HL-60 (cell line): ENCODE measurements around the gene CAMTA1.

Experiments
- DNase-seq, 2 experiments: peaks; one replicate each; pipeline ENCODE4 v3.0.0-alpha.2; 2010 to 2020; ENCODE audit warnings: low read depth in 1 of 2, low spot score in 1 of 2
- H3K27ac ChIP-seq: fragments of 250-450 bp; sonication (Bioruptor Pico); replicated peaks from 2 replicates; pipeline ENCODE4 v1.5.1; 2020; ENCODE audit warnings: mild to moderate bottlenecking, moderate library complexity
- H3K27me3 ChIP-seq: fragments of 250-450 bp; sonication (Bioruptor Pico); 2 replicates; pipeline ENCODE4 v1.5.1; 2021; ENCODE audit warnings: mild to moderate bottlenecking, moderate library complexity; ENCODE audit not compliant: insufficient read depth, poor library complexity, severe bottlenecking
- H3K4me3 ChIP-seq: replicated peaks from 2 replicates; pipeline ENCODE4 v1.5.1; 2011; ENCODE audit warnings: mild to moderate bottlenecking, control low read depth, low read length; ENCODE audit not compliant: insufficient read depth
- GABPA ChIP-seq: IDR thresholded peaks from 2 replicates; pipeline ENCODE4 v1.6.1; 2012; ENCODE audit warnings: low read depth
- POLR2AphosphoS5 ChIP-seq: IDR thresholded peaks from 2 replicates; pipeline ENCODE4 v1.6.1; 2012; ENCODE audit warnings: low read depth
- SPI1 ChIP-seq: IDR thresholded peaks from 2 replicates; pipeline ENCODE4 v1.6.1; 2012; ENCODE audit warnings: low read depth, mild to moderate bottlenecking, borderline replicate concordance
- TF ChIP-seq, protein P1 (sequence below): IDR thresholded peaks from one replicate; pipeline ENCODE4 v1.5.1; 2011; ENCODE audit warnings: low read length, control low read depth, inconsistent platforms; ENCODE audit not compliant: insufficient read depth
- TF ChIP-seq, protein P2 (sequence below): IDR thresholded peaks from 2 replicates; pipeline ENCODE4 v1.6.1; 2012; ENCODE audit warnings: low read depth; ENCODE audit not compliant: insufficient replicate concordance

The CAMTA1 gene

DNA sequence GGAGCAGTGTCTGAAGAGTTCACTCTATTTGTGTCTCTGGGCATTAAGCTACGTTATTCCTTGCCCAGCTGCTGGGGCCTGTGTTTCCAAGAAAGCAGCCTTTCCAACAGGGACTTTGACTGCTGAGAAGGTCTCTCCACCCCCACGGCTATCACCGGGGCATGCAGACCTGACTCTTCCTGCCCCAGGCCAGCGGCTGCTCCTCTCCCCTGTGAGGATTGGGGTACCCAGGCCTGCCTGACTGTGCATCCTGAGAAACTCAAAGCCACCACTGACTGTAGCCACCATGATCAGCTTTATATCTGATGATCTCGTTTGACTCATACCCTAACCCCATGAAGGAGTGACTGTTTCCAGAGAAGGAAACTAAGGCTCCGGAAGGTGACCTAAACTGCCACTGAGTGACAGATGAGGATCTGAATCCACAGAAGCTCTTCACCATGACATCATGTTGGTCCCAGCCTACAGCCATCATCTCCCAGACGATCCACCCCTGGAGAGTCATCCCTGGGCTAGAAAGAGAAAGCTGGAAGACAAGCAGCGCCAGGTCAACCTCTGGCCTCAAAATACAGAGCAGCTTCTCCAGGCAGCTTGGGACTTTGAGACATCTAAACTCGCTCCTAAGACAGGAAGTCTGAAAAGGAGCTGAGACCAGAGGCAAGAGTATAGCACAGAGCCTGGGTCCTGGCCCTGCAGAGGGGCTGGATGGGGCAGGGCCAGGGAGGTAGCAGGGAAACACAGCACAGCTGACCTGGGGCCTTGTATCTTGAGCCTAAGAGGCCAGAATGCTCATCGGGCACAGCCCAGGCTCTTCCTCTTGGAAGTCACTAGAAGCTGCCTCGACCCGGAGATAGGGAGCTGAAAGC is 741.8 kb downstream of the CAMTA1 start:
- Histone ChIP-seq H3K27me3 (no peaks in the 10 kb centered on the region), H3K4me3 (no peak overlapping the region), H3K27ac (no peak overlapping the region)
- no peak for DNase-seq
- TF ChIP-seq, protein P1, sequence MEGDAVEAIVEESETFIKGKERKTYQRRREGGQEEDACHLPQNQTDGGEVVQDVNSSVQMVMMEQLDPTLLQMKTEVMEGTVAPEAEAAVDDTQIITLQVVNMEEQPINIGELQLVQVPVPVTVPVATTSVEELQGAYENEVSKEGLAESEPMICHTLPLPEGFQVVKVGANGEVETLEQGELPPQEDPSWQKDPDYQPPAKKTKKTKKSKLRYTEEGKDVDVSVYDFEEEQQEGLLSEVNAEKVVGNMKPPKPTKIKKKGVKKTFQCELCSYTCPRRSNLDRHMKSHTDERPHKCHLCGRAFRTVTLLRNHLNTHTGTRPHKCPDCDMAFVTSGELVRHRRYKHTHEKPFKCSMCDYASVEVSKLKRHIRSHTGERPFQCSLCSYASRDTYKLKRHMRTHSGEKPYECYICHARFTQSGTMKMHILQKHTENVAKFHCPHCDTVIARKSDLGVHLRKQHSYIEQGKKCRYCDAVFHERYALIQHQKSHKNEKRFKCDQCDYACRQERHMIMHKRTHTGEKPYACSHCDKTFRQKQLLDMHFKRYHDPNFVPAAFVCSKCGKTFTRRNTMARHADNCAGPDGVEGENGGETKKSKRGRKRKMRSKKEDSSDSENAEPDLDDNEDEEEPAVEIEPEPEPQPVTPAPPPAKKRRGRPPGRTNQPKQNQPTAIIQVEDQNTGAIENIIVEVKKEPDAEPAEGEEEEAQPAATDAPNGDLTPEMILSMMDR, result no peak
- TF ChIP-seq, protein P2, sequence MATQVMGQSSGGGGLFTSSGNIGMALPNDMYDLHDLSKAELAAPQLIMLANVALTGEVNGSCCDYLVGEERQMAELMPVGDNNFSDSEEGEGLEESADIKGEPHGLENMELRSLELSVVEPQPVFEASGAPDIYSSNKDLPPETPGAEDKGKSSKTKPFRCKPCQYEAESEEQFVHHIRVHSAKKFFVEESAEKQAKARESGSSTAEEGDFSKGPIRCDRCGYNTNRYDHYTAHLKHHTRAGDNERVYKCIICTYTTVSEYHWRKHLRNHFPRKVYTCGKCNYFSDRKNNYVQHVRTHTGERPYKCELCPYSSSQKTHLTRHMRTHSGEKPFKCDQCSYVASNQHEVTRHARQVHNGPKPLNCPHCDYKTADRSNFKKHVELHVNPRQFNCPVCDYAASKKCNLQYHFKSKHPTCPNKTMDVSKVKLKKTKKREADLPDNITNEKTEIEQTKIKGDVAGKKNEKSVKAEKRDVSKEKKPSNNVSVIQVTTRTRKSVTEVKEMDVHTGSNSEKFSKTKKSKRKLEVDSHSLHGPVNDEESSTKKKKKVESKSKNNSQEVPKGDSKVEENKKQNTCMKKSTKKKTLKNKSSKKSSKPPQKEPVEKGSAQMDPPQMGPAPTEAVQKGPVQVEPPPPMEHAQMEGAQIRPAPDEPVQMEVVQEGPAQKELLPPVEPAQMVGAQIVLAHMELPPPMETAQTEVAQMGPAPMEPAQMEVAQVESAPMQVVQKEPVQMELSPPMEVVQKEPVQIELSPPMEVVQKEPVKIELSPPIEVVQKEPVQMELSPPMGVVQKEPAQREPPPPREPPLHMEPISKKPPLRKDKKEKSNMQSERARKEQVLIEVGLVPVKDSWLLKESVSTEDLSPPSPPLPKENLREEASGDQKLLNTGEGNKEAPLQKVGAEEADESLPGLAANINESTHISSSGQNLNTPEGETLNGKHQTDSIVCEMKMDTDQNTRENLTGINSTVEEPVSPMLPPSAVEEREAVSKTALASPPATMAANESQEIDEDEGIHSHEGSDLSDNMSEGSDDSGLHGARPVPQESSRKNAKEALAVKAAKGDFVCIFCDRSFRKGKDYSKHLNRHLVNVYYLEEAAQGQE, result no peak
- TF ChIP-seq SPI1 (no peak), POLR2AphosphoS5 (no peak), GABPA (no peak)

DNA sequence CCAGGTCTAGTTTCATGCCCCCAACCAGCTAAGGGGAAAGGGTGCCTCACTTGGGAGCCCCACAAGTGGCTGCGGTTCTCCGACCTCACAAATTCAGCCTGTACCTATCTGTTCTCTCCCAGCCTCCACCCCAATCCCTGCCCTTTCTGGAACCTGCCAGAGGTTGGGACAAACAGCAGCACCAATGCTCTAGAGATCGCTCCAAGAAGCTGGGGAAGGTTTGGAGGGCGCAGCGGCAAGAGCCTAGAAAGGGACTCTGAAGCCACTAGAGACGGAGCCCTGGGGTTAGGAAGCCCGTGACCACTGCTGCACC is 742.4 kb downstream of the CAMTA1 start:
- no peak for DNase-seq
- TF ChIP-seq, protein P2, result no peak
- TF ChIP-seq POLR2AphosphoS5 (no peak), GABPA (no peak), SPI1 (no peak)
- TF ChIP-seq, protein P1, result no peak
- Histone ChIP-seq H3K27me3 (no peaks in the 10 kb centered on the region), H3K27ac (no peak overlapping the region), H3K4me3 (no peak overlapping the region)

DNA sequence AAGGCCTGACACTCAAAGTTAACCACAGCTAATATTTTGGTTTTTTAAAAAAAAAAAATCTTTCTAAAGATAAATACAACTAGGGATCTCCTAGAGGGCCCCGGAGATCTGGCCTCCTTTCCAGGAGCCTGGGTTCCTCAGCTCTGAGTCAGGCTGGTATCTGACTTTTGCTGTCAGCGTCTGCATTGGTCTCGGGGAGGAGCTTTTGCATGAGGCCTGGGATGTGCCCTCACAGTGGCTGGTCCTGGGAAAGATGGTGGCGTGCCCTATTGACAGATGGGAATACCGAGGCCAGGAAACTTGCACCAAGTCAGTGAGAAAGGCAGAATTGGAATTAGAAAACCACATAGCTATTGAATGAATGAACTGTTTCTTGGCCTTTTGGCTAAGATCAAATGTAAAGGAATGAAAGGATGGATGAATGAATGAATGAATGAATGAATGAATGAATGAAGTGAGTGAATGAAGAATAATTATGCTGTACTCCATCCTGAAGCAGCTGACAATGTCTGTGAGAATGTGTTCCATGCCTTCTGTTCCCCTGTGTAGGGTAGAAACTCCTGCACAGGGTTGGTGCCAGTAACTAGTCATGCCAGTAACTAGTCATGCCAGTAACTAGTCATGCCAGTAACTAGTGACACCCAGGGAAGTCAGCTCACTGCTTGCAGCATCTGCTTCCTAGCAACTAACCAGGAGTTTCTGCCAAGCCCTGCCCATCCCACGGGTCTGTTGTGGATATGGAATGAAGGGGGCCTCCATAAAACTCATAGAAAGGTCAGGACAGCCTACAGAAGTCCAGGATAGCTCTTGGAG is 743.3 kb downstream of the CAMTA1 start:
- Histone ChIP-seq H3K27ac (no peak overlapping the region), H3K4me3 (no peak overlapping the region), H3K27me3 (no peaks in the 10 kb centered on the region)
- TF ChIP-seq, protein P1, result no peak
- TF ChIP-seq, protein P2, result no peak
- TF ChIP-seq GABPA (no peak), POLR2AphosphoS5 (no peak), SPI1 (no peak)
- DNase-seq, result no peak
